ENCODE data around the gene SLC16A4.

The SLC16A4 gene

GRCh38 chr1:110350360-110350759 lies 40.5 kb downstream of the SLC16A4 start:
- DNase-seq: no peak

GRCh38 chr1:110348771-110349170 lies 42.1 kb downstream of the SLC16A4 start:
- DNase-seq: no peak

GRCh38 chr1:110348050-110348449 lies 42.8 kb downstream of the SLC16A4 start:
- DNase-seq: no peak

- no peak for DNase-seq
Measured at GRCh38 chr1:110347182-110347893, 43.5 kb downstream of the SLC16A4 start.

GRCh38 chr1:110346690-110347089 lies 44.1 kb downstream of the SLC16A4 start:
- no peak for DNase-seq

- DNase-seq: no peak
Measured at GRCh38 chr1:110345480-110345879, 45.3 kb downstream of the SLC16A4 start.

- no peak for DNase-seq
Measured at GRCh38 chr1:110344152-110344551, 46.7 kb downstream of the SLC16A4 start.

DNA sequence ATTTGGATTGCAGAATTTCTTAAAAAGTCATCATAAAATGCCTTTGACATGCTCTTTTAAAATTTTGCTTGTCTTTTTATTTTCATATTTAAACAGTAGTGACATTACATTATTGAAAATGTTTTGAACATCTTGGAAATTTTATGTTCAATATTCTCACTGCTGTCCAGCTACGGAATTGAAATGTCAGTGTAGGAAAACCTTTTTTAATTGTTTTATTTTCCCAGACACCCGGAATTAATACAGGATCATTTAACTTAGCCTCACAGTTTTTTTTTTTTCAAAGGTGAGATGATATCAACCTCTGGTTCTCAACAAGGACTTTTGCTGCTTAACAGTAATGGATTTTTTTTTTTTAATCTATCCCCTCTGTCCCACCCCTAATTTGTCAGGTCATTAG lies 47.6 kb downstream of the SLC16A4 start:
- DNase-seq: no peak

DNA sequence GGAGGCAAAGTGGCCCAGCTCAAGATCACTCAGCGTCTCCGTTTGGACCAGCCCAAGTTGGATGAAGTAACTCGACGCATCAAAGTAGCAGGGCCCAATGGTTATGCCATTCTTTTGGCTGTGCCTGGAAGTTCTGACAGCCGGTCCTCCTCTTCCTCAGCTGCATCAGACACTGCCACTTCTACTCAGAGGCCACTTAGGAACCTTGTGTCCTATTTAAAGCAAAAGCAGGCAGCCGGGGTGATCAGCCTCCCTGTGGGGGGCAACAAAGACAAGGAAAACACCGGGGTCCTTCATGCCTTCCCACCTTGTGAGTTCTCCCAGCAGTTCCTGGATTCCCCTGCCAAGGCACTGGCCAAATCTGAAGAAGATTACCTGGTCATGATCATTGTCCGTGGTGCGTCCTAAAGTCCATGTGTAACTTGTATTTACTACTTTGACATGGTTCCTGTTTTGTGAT lies 48.9 kb downstream of the SLC16A4 start:
- DNase-seq: no peak

GRCh38 chr1:110341146-110341871 lies 49.5 kb downstream of the SLC16A4 start:
- no peak for DNase-seq

DNA sequence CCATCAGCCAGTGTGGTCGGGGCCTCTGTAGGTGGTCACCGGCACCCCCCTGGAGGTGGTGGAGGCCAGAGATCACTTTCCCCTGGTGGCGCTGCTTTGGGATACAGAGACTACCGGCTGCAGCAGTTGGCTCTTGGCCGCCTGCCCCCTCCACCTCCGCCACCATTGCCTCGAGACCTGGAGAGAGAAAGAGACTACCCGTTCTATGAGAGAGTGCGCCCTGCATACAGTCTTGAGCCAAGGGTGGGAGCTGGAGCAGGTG lies 50.7 kb downstream of the SLC16A4 start:
- DNase-seq: no peak

DNA sequence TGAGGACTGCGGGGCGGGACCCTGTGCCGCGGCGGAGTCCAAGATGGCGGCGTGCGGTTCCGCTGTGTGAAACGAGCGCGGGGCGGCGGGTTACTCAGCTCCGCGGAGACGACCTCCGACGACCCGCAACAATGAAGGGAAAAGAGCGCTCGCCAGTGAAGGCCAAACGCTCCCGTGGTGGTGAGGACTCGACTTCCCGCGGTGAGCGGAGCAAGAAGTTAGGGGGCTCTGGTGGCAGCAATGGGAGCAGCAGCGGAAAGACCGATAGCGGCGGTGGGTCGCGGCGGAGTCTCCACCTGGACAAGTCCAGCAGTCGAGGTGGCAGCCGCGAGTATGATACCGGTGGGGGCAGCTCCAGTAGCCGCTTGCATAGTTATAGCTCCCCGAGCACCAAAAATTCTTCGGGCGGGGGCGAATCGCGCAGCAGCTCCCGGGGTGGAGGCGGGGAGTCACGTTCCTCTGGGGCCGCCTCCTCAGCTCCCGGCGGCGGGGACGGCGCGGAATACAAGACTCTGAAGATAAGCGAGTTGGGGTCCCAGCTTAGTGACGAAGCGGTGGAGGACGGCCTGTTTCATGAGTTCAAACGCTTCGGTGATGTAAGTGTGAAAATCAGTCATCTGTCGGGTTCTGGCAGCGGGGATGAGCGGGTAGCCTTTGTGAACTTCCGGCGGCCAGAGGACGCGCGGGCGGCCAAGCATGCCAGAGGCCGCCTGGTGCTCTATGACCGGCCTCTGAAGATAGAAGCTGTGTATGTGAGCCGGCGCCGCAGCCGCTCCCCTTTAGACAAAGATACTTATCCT lies 51.2 kb downstream of the SLC16A4 start:
- DNase-seq: peak; percentile 67

- peak; percentile 96 for DNase-seq
Measured at GRCh38 chr1:110338886-110339406, 51.9 kb downstream of the SLC16A4 start, which contains the start of gene RBM15. RBM15 (plus strand) TSS chr1:110339377; CDS start chr1:110339406, 29 bp downstream.

DNA sequence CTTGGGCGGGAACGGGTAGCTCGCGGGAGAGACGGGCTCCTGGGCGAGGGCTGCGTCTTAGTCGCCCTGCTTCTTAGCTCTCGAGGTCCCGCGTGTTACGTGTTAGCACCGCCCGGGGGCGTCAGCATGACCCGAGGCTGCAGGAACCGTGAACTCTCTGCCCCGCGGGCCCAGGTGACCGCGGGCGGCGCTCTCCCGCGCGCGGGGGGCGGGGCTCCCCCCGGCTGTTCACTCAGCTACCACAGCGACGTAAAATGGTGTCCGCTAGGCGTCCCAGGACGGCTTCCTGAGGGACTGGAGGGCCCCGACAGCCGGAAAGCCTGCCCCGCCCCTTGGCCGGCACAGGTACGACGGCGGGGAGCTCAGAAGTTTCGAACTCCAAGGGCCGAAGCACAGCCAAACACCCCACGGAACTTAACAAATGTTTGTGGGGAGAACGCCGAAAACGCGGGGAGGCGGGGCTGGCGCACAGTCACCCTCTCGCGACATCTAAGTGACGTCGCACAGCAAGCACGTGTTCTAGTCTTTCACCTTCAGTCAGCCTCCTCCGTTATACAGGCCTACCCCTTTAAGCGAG lies 52.4 kb downstream of the SLC16A4 start:
- DNase-seq: peak; percentile 95

- peak; percentile 62 for DNase-seq
Measured at GRCh38 chr1:110337704-110338308, 53.0 kb downstream of the SLC16A4 start.

DNA sequence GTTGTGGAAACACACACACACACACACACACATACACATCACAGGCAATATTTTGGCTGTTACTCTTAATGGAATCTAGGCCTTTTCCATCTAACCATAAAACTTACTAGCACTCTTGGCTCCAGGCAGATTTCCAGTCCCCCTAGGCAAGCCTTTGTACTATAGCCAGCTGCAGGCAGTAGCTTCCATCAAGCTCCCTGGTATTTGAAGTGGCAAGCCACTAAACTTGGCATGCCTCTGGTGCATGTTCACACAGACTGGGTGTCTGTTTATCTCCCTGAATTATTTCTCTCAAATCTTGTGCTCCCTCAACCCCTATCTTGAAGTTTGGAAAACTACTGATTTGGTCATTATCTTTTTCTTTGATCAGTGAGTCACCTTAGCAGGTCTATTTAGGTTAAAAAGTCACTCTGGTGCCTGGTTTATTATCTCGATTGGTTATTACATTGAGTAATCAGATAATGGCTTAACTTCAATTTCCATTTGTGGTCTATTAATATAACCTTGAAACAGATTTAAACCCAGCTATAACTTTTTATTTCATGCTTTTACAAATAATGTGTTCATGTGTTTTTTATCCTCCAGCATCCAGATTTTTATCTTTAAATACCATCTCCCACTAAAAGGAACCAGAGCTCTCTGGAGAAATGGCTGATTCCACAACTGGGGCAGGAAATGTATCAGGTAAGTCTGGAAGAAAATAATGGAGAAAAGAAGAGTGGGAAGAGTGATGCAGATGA lies 54.4 kb downstream of the SLC16A4 start:
- DNase-seq: no peak

GRCh38 chr1:110335265-110335664 lies 55.6 kb downstream of the SLC16A4 start:
- DNase-seq: no peak

GRCh38 chr1:110328700-110329099 lies 62.1 kb downstream of the SLC16A4 start:
- DNase-seq: no peak

- no peak for DNase-seq
Measured at GRCh38 chr1:110328274-110328673, 62.6 kb downstream of the SLC16A4 start.

DNA sequence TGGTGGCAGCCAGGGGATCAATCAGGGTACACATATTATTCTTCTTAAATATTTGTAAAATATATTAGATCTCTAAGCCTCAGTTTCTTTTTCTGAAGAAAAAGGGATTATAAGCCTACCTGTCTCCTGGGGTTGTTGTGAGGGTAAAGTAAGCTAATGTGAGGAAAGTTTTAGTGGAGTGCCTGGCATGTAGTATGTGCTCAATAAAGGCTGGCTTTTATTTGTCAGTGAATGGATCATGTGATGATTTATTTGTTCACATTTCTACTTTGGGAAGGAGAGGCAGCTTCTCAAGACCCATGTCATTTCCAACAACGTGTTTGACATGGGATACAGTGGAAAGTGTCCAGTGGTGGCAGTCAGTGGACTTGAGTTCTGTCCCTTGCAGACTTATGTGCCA lies 64.0 kb downstream of the SLC16A4 start:
- DNase-seq: no peak

GRCh38 chr1:110324667-110325066 lies 66.2 kb downstream of the SLC16A4 start:
- DNase-seq: no peak

- DNase-seq: no peak
Measured at GRCh38 chr1:110321846-110322245, 69.0 kb downstream of the SLC16A4 start.
